Liver (tissue), 9 donors: ENCODE data around the gene ZNF536. TPM values are rescaled to one million over a fixed set of nuclear protein-coding genes. Genes with fewer than 3 reads are reported as not detected.

Experiments
- DNase-seq: peaks from one replicate; pipeline ENCODE4 v3.0.0-alpha.2; 2017; ENCODE audit warnings: low spot score
- H3K27ac ChIP-seq, 2 donors: one replicate each; pipeline ENCODE4 v1.7.0; 2013; ENCODE audit warnings: inconsistent platforms in 2 of 2, low read length in 2 of 2, control low read depth in 1 of 2, low read depth in 1 of 2, mild to moderate bottlenecking in 1 of 2
- H3K27me3 ChIP-seq, 4 donors: one replicate each; pipeline versions ENCODE4 v1.6.1 to v1.7.0; 2013; ENCODE audit warnings: low read length in 3 of 4, inconsistent platforms in 1 of 4, mild to moderate bottlenecking in 1 of 4, moderate library complexity in 1 of 4; ENCODE audit not compliant: control insufficient read depth in 4 of 4, insufficient read depth in 4 of 4
- H3K36me3 ChIP-seq, 4 donors: one replicate each; pipeline versions ENCODE4 v1.6.1 to v1.7.0; 2013; ENCODE audit warnings: low read length in 3 of 4, mild to moderate bottlenecking in 3 of 4, low read depth in 1 of 4, moderate library complexity in 1 of 4; ENCODE audit not compliant: control insufficient read depth in 4 of 4, insufficient read depth in 3 of 4
- H3K4me1 ChIP-seq, 4 donors: one replicate each; pipeline versions ENCODE4 v1.6.1 to v1.7.0; 2013; ENCODE audit warnings: low read length in 3 of 4, mild to moderate bottlenecking in 3 of 4, moderate library complexity in 1 of 4; ENCODE audit not compliant: control insufficient read depth in 4 of 4, insufficient read depth in 4 of 4
- H3K4me3 ChIP-seq, 3 donors: one replicate each; pipeline versions ENCODE4 v1.6.1 to v1.7.0; 2013; ENCODE audit warnings: low read length in 3 of 3, control low read depth in 1 of 3, low read depth in 1 of 3, mild to moderate bottlenecking in 1 of 3
- H3K9ac ChIP-seq, 2 donors: one replicate each; pipeline ENCODE4 v1.7.0; 2013; ENCODE audit warnings: low read length in 2 of 2, mild to moderate bottlenecking in 2 of 2, moderate library complexity in 2 of 2, control low read depth in 1 of 2, low read depth in 1 of 2
- H3K9me3 ChIP-seq, 4 donors: one replicate each; pipeline versions ENCODE4 v1.6.1 to v1.7.0; 2013; ENCODE audit warnings: low read length in 3 of 4; ENCODE audit not compliant: control insufficient read depth in 4 of 4
- CTCF ChIP-seq: fragments of 150-350 bp; IDR thresholded peaks from 2 replicates; pipeline ENCODE4 v1.5.1; 2017; ENCODE audit warnings: improper control_type of control experiment, low read depth, low read length; ENCODE audit not compliant: missing input control
- EGR1 ChIP-seq, 2 donors: IDR thresholded peaks; 2 replicates each; pipeline ENCODE4 v1.6.1; 2016 to 2018; ENCODE audit warnings: antibody characterized with exemption in 2 of 2, low read depth in 2 of 2
- FOXA1 ChIP-seq: IDR thresholded peaks from 2 replicates; pipeline ENCODE4 v1.6.1; 2016; ENCODE audit warnings: antibody characterized with exemption
- FOXA2 ChIP-seq: IDR thresholded peaks from 2 replicates; pipeline ENCODE4 v1.6.1; 2016; ENCODE audit warnings: antibody characterized with exemption
- GABPA ChIP-seq, 2 donors: IDR thresholded peaks in 1 of 2; conservative IDR thresholded peaks in 1 of 2; 2 replicates each; pipeline ENCODE4 v1.6.1; 2016; ENCODE audit warnings: antibody characterized with exemption in 2 of 2, mild to moderate bottlenecking in 1 of 2, moderate library complexity in 1 of 2
- HNF4A ChIP-seq, 2 donors: conservative IDR thresholded peaks; 2 replicates each; pipeline ENCODE4 v1.6.1; 2016; ENCODE audit warnings: antibody characterized with exemption in 2 of 2, mild to moderate bottlenecking in 2 of 2
- HNF4G ChIP-seq: IDR thresholded peaks from 2 replicates; pipeline ENCODE4 v1.6.1; 2016; ENCODE audit warnings: antibody characterized with exemption
- JUND ChIP-seq, 2 donors: IDR thresholded peaks; 2 replicates each; pipeline ENCODE4 v1.6.1; 2016; ENCODE audit warnings: antibody characterized with exemption in 2 of 2
- NR2F2 ChIP-seq: IDR thresholded peaks from 2 replicates; pipeline ENCODE4 v1.6.1; 2016; ENCODE audit warnings: antibody characterized with exemption
- RAD21 ChIP-seq, 2 donors: IDR thresholded peaks; 2 replicates each; pipeline ENCODE4 v1.6.1; 2016; ENCODE audit warnings: antibody characterized with exemption in 2 of 2, mild to moderate bottlenecking in 2 of 2
- REST ChIP-seq: IDR thresholded peaks from 2 replicates; pipeline ENCODE4 v1.6.1; 2016; ENCODE audit warnings: antibody characterized with exemption, mild to moderate bottlenecking
- RXRA ChIP-seq, 2 donors: IDR thresholded peaks; 2 replicates each; pipeline ENCODE4 v1.6.1; 2017 to 2018; ENCODE audit warnings: antibody characterized with exemption in 2 of 2, mild to moderate bottlenecking in 1 of 2
- SP1 ChIP-seq: IDR thresholded peaks from 2 replicates; pipeline ENCODE4 v1.6.1; 2018; ENCODE audit warnings: antibody characterized with exemption, mild to moderate bottlenecking
- TAF1 ChIP-seq: conservative IDR thresholded peaks from 2 replicates; pipeline ENCODE4 v1.6.1; 2016; ENCODE audit warnings: antibody characterized with exemption, mild to moderate bottlenecking
- YY1 ChIP-seq: IDR thresholded peaks from 2 replicates; pipeline ENCODE4 v1.6.1; 2016; ENCODE audit warnings: antibody characterized with exemption, mild to moderate bottlenecking
- ZBTB33 ChIP-seq: IDR thresholded peaks from 2 replicates; pipeline ENCODE4 v1.6.1; 2016; ENCODE audit warnings: antibody characterized with exemption
- WGBS: extraction: QIAGEN DNeasy Blood & Tissue Kit; methylation state at CpG from one replicate; pipeline ENCODE4 v1.1.7; 2013; 5-methylcytosine and 5-hydroxymethylcytosine counted together
- polyA plus RNA-seq, 2 donors: library from polyadenylated mRNA; stranded (reverse) in 1 of 2; unstranded in 1 of 2; fragments of 200-250 nt in 1 of 2; fragments of >200 nt in 1 of 2; fragmentation: Nextera tagmentation in 1 of 2; extraction: Ambion mirVana in 1 of 2; gene quantifications; one replicate each; pipeline versions ENCODE4 v1.2.1 to v1.2.3, GENCODE V29; 2013 to 2015
- total RNA-seq, 2 donors: library from RNA; depleted of rRNA; stranded (reverse); fragments of >200 nt; gene quantifications; one replicate each; pipeline ENCODE4 v1.2.3, GENCODE V29; 2014
- TF ChIP-seq, protein P1 (sequence below): IDR thresholded peaks from 2 replicates; pipeline ENCODE4 v1.6.1; 2016; ENCODE audit warnings: antibody characterized with exemption
- TF ChIP-seq, protein P2 (sequence below): IDR thresholded peaks from 2 replicates; pipeline ENCODE4 v1.6.1; 2016; ENCODE audit warnings: antibody characterized with exemption
- donor health status: healthy.
- donor health status: healthy.
- donor health status: healthy.
- donor health status: healthy.
- donor health status: healthy.

Gene ZNF536
- total and polyA plus RNA-seq, 4 donors: 0.02 to 0.17 (median 0.08) TPM

GRCh38 chr19:30522341-30522740 lies 150.2 kb downstream of the ZNF536 start:
- H3K4me3 ChIP-seq: no peak overlapping the region
- 27% methylated on average over 4 of the region's 4 CpGs for WGBS
- no peaks in the 10 kb centered on the region for H3K27me3 ChIP-seq

GRCh38 chr19:30523791-30524190 lies 151.6 kb downstream of the ZNF536 start:
- WGBS: 71% methylated on average over 10 of the region's 10 CpGs
- Histone ChIP-seq H3K4me3 (no peak overlapping the region), H3K36me3 (no peaks in the 10 kb centered on the region), H3K27me3 (peaks cover 0 to 1% (median 0%) of the 10 kb centered on the region in 4 donors), H3K9me3 (no peaks in the 10 kb centered on the region), H3K27ac (no peak overlapping the region), H3K4me1 (no peaks in the 10 kb centered on the region), H3K9ac (no peak overlapping the region)
- DNase-seq: no peak
- TF ChIP-seq GABPA (IDR thresholded peaks at IDR 0.05 in 1 of 2, conservative IDR thresholded peaks at IDR 0.05 in 1 of 2): no peak
- TF ChIP-seq RAD21 (IDR thresholded peaks at IDR 0.05): no peak
- TF ChIP-seq EGR1 (IDR thresholded peaks at IDR 0.05; ENCODE audit: low read depth in 2 of 2): no peak
- TF ChIP-seq, protein P1, sequence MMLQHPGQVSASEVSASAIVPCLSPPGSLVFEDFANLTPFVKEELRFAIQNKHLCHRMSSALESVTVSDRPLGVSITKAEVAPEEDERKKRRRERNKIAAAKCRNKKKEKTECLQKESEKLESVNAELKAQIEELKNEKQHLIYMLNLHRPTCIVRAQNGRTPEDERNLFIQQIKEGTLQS: no peak
- TF ChIP-seq, protein P2, sequence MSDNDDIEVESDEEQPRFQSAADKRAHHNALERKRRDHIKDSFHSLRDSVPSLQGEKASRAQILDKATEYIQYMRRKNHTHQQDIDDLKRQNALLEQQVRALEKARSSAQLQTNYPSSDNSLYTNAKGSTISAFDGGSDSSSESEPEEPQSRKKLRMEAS: no peak
- no peak for TF ChIP-seq FOXA1
- no peak for TF ChIP-seq SP1
- no peak for TF ChIP-seq ZBTB33
- no peak for TF ChIP-seq TAF1
- no peak for TF ChIP-seq NR2F2
- TF ChIP-seq HNF4G: no peak
- no peak for TF ChIP-seq YY1
- no peak for TF ChIP-seq FOXA2
- TF ChIP-seq JUND (IDR thresholded peaks at IDR 0.05): no peak
- no peak for TF ChIP-seq HNF4A (conservative IDR thresholded peaks at IDR 0.05)

More at GRCh38 chr19:30522341-30522740, 150.2 kb downstream of the ZNF536 start:
- H3K36me3 ChIP-seq: no peaks in the 10 kb centered on the region
- TF ChIP-seq SP1 (no peak), CTCF (no peak), YY1 (no peak), GABPA (IDR thresholded peaks at IDR 0.05 in 1 of 2, conservative IDR thresholded peaks at IDR 0.05 in 1 of 2) (no peak), RXRA (IDR thresholded peaks at IDR 0.05) (no peak), REST (no peak), HNF4G (no peak), TAF1 (no peak)
- TF ChIP-seq, protein P1: no peak
- no peaks in the 10 kb centered on the region for H3K9me3 ChIP-seq
- H3K4me1 ChIP-seq: no peaks in the 10 kb centered on the region
- H3K27ac ChIP-seq: no peak overlapping the region
- no peak overlapping the region for H3K9ac ChIP-seq
- no peak for DNase-seq
